Kidney (tissue), 14 donors: Measurements from ENCODE around the gene KIAA1328. TPM values are rescaled to one million over a fixed set of nuclear protein-coding genes. Genes with fewer than 3 reads are reported as not detected.

Experiments
- DNase-seq, 5 donors: peaks; one replicate each; pipeline ENCODE4 v3.0.0-alpha.2; 2013 to 2020
- FAIRE-seq: peaks from 2 replicates; lab custom pipeline; 2012; peaks lifted over from hg19 to GRCh38; lab: Jason Lieb, UNC
- H3K27ac ChIP-seq, 2 donors: one replicate each; pipeline ENCODE4 v1.7.0; 2013; ENCODE audit warnings: low read depth in 2 of 2, low read length in 2 of 2, inconsistent platforms in 1 of 2
- H3K27me3 ChIP-seq: one replicate; pipeline ENCODE4 v1.7.1; 2013; ENCODE audit warnings: low read length, inconsistent platforms; ENCODE audit not compliant: control insufficient read depth, insufficient read depth
- H3K36me3 ChIP-seq, 3 donors: one replicate each; pipeline versions ENCODE4 v1.7.0 to v1.7.1; 2013; ENCODE audit warnings: low read length in 3 of 3, control low read depth in 1 of 3, inconsistent platforms in 1 of 3; ENCODE audit not compliant: insufficient read depth in 3 of 3, control insufficient read depth in 2 of 3
- H3K4me1 ChIP-seq, 3 donors: one replicate each; pipeline versions ENCODE4 v1.7.0 to v1.7.1; 2013; ENCODE audit warnings: low read length in 3 of 3, inconsistent platforms in 1 of 3, low read depth in 1 of 3; ENCODE audit not compliant: control insufficient read depth in 2 of 3, insufficient read depth in 2 of 3
- H3K4me3 ChIP-seq, 3 donors: one replicate each; pipeline versions ENCODE4 v1.7.0 to v1.8.1; 2013; ENCODE audit warnings: low read length in 3 of 3, control low read depth in 1 of 3, inconsistent platforms in 1 of 3
- H3K9ac ChIP-seq, 3 donors: one replicate each; pipeline versions ENCODE4 v1.7.0 to v1.7.1; 2013; ENCODE audit warnings: low read length in 3 of 3, control low read depth in 1 of 3, inconsistent platforms in 1 of 3
- H3K9me3 ChIP-seq, 3 donors: one replicate each; pipeline versions ENCODE4 v1.7.0 to v1.7.1; 2013; ENCODE audit warnings: low read length in 3 of 3, control low read depth in 1 of 3, inconsistent platforms in 1 of 3; ENCODE audit not compliant: control insufficient read depth in 2 of 3, insufficient read depth in 1 of 3
- CTCF ChIP-seq: IDR thresholded peaks from 3 replicates; pipeline ENCODE4 v1.5.1; 2012; ENCODE audit warnings: mild to moderate bottlenecking, moderate library complexity, borderline replicate concordance; ENCODE audit not compliant: insufficient read depth; ENCODE audit errors: extremely low read depth
- intact Hi-C: fragments of 100-400 bp; cut with DNase I; formaldehyde crosslinking; loops from one replicate; pipeline ENCODE4 v1.11.1; 2022
- polyA plus RNA-seq: library from polyadenylated mRNA; stranded (reverse); fragments of 350-450 nt; fragmentation: Illumina TruSeq; extraction: RNeasy Lipid Tissue Mini Kit (QIAGEN cat#74804); gene quantifications from one replicate; pipeline ENCODE4 v1.2.3, GENCODE V29; 2014; ENCODE audit warnings: low read depth, low replicate concordance; ENCODE audit not compliant: insufficient read depth
- total RNA-seq: library from RNA; stranded (reverse); fragmentation: NEBNext Ultra II Directional; extraction: Animal tissue kit (Norgen Biotek cat#: 25700); gene quantifications from one replicate; pipeline ENCODE4 v1.2.1, GENCODE V29; 2021
- donor health status: control.
- donor health status: control.
- donor health status: control.
- donor health status: control.
- donor health status: control.
- donor health status: DM: yes; HTN: yes; CAD: no.
- donor health status: Normal renal cell carcinoma (clear cell type).

The KIAA1328 gene
- total and polyA plus RNA-seq, 2 donors from 2014 or later: 2.7 to 11.6 TPM

- H3K9me3 ChIP-seq: no peaks in the 10 kb centered on the region
- H3K27me3 ChIP-seq: no peaks in the 10 kb centered on the region
- no peak overlapping the region for H3K4me3 ChIP-seq
- intact Hi-C loops: no loop called here
- no peak for DNase-seq
- H3K9ac ChIP-seq: no peak overlapping the region
- no peak for FAIRE-seq
- no peak for TF ChIP-seq CTCF
- no peaks in the 10 kb centered on the region for H3K4me1 ChIP-seq
- H3K36me3 ChIP-seq: no peaks in the 10 kb centered on the region
- no peak overlapping the region for H3K27ac ChIP-seq
Observed at GRCh38 chr18:37170984-37171383, 342.1 kb downstream of the KIAA1328 start.

- no peak for DNase-seq
- Histone ChIP-seq H3K4me1 (no peaks in the 10 kb centered on the region), H3K9me3 (no peaks in the 10 kb centered on the region), H3K27ac (no peak overlapping the region), H3K9ac (no peak overlapping the region), H3K27me3 (no peaks in the 10 kb centered on the region), H3K36me3 (no peaks in the 10 kb centered on the region), H3K4me3 (no peak overlapping the region)
- intact Hi-C loops: no loop called here
- no peak for FAIRE-seq
- no peak for TF ChIP-seq CTCF
Observed at GRCh38 chr18:37173384-37173783, 344.5 kb downstream of the KIAA1328 start.

GRCh38 chr18:37175727-37176620 is 347.0 kb downstream of the KIAA1328 start:
- no peaks in the 10 kb centered on the region for H3K9me3 ChIP-seq
- FAIRE-seq: no peak
- H3K9ac ChIP-seq: no peak overlapping the region
- H3K36me3 ChIP-seq: no peaks in the 10 kb centered on the region
- no peak for DNase-seq
- intact Hi-C loops: no loop called here
- no peaks in the 10 kb centered on the region for H3K4me1 ChIP-seq
- TF ChIP-seq CTCF: no peak
- H3K27ac ChIP-seq: no peak overlapping the region
- H3K27me3 ChIP-seq: no peaks in the 10 kb centered on the region
- no peak overlapping the region for H3K4me3 ChIP-seq

- TF ChIP-seq CTCF: no peak
- H3K4me1 ChIP-seq: no peaks in the 10 kb centered on the region
- no peak overlapping the region for H3K27ac ChIP-seq
- H3K4me3 ChIP-seq: no peak overlapping the region
- no peak overlapping the region for H3K9ac ChIP-seq
- no peaks in the 10 kb centered on the region for H3K36me3 ChIP-seq
- intact Hi-C loops: no loop called here
- DNase-seq: no peak
- no peaks in the 10 kb centered on the region for H3K9me3 ChIP-seq
- no peaks in the 10 kb centered on the region for H3K27me3 ChIP-seq
- FAIRE-seq: no peak
Observed at GRCh38 chr18:37176621-37176934, 347.7 kb downstream of the KIAA1328 start.
